SW480 (cell line): Measurements from ENCODE around the gene POFUT2.

Source experiments
- DNase-seq: peaks from one replicate; pipeline ENCODE4 v3.0.0-alpha.2; 2016; ENCODE audit warnings: low spot score

POFUT2 gene

DNA sequence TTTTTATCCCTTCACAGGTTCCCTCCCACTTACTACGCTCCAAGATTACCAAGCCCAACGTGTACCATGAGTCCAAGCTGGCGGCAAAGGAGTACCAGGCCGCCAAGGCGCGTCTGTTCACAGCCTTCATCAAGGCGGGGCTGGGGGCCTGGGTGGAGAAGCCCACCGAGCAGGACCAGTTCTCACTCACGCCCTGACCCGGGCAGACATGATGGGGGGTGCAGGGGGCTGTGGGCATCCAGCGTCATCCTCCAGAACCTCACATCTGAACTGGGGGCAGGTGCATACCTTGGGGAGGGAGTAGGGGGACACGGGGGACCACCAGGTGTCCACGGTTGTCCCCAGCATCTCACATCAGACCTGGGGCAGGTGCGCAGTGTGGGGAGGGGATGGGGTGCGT lies 65.7 kb downstream of the POFUT2 start:
- DNase-seq: no peak

GRCh38 chr21:45220714-45221490 lies 66.8 kb downstream of the POFUT2 start:
- no peak for DNase-seq

- DNase-seq: no peak
These were observed 67.6 kb downstream of the POFUT2 start for GRCh38 chr21:45220071-45220481.

DNA sequence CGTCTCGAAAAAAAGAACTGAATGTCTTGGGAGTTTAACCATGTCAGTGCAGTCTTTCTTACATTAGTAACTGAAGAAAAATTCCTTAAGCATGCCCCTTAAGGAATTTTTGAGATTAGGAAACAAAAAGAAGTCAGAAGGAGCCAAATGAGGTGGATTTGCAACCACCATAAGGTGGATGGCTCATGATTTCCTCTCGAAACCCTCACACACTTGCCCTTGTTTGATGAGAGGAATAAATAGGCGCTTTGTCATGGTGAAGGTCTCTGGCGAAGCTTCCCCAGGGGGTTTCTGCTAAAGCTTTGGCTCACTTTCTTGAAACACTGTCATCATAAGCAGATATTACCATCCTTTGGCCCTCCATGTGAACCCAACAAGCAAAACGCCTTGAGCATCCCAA lies 68.2 kb downstream of the POFUT2 start:
- DNase-seq: no peak

- no peak for DNase-seq
These were observed 70.7 kb downstream of the POFUT2 start for GRCh38 chr21:45217010-45217409.

GRCh38 chr21:45215213-45215612 lies 72.5 kb downstream of the POFUT2 start:
- DNase-seq: no peak
